Lung (tissue), 12 donors: ENCODE measurements around the gene RAP1GAP2. TPM values are rescaled to one million over a fixed set of nuclear protein-coding genes. Genes with fewer than 3 reads are reported as not detected.
A peak's percentile ranks its signal among the peaks of the same experiment; 100 is the strongest.

Experiments used
- ATAC-seq: fragments of 200-7000 bp; cut with Tn5 transposase; one replicate; pipeline ENCODE4 v1.9.1; 2020; ENCODE audit warnings: moderate number of reproducible peaks; ENCODE audit not compliant: insufficient read depth, low FRiP score
- DNase-seq, 3 donors: peaks; one replicate each; pipeline ENCODE4 v3.0.0-alpha.2; 2013 to 2017
- H3K27ac ChIP-seq, 2 donors: one replicate each; pipeline ENCODE4 v1.5.1; 2013; ENCODE audit warnings: mild to moderate bottlenecking in 2 of 2, moderate library complexity in 2 of 2, control low read depth in 1 of 2, inconsistent platforms in 1 of 2, low read depth in 1 of 2, low read length in 1 of 2
- H3K27me3 ChIP-seq, 3 donors: one replicate each; pipeline ENCODE4 v1.5.1; 2013; ENCODE audit warnings: low read length in 2 of 3; ENCODE audit not compliant: control insufficient read depth in 3 of 3, insufficient read depth in 3 of 3
- H3K36me3 ChIP-seq, 4 donors: one replicate each; pipeline ENCODE4 v1.5.1; 2013; ENCODE audit warnings: low read length in 4 of 4, mild to moderate bottlenecking in 1 of 4, moderate library complexity in 1 of 4; ENCODE audit not compliant: control insufficient read depth in 4 of 4, insufficient read depth in 4 of 4
- H3K4me1 ChIP-seq, 5 donors: one replicate each; pipeline ENCODE4 v1.5.1; 2013; ENCODE audit warnings: low read length in 5 of 5, mild to moderate bottlenecking in 2 of 5, moderate library complexity in 1 of 5; ENCODE audit not compliant: control insufficient read depth in 5 of 5, insufficient read depth in 5 of 5
- H3K4me3 ChIP-seq: one replicate; pipeline ENCODE4 v1.5.1; 2013; ENCODE audit warnings: mild to moderate bottlenecking, control low read depth, moderate library complexity
- H3K9ac ChIP-seq, 2 donors: one replicate each; pipeline ENCODE4 v1.5.1; 2013; ENCODE audit warnings: low read length in 2 of 2, control low read depth in 1 of 2; ENCODE audit not compliant: insufficient read depth in 1 of 2
- H3K9me3 ChIP-seq, 4 donors: one replicate each; pipeline ENCODE4 v1.5.1; 2013; ENCODE audit warnings: low read length in 3 of 4, mild to moderate bottlenecking in 1 of 4, moderate library complexity in 1 of 4; ENCODE audit not compliant: control insufficient read depth in 4 of 4, insufficient read depth in 3 of 4
- WGBS, 2 donors: extraction: QIAGEN DNeasy Blood & Tissue Kit; methylation state at CpG; one replicate each; pipeline ENCODE4 v1.1.7; 2013; 5-methylcytosine and 5-hydroxymethylcytosine counted together
- polyA plus RNA-seq, 2 donors: library from polyadenylated mRNA; stranded (reverse); fragments of 200-250 nt; gene quantifications; one replicate each; pipeline ENCODE4 v1.2.1, GENCODE V29; 2013
- total RNA-seq, 2 donors: library from RNA; depleted of rRNA in 1 of 2; stranded (reverse); fragments of >200 nt in 1 of 2; gene quantifications; one replicate each; pipeline ENCODE4 v1.2.1, GENCODE V29; 2014 to 2021
- TF ChIP-seq, protein P1 (sequence below): IDR thresholded peaks from 2 replicates; pipeline ENCODE4 v1.5.1; 2012; ENCODE audit warnings: mild to moderate bottlenecking; ENCODE audit errors: control extremely low read depth, extremely low read depth
- donor health status: control.
- donor health status: control.
- donor health status: Bipolar disorder and iron deficiency.
- donor health status: healthy.
- donor health status: DM: yes; HTN: yes; CAD: no.

RAP1GAP2 gene
- total and polyA plus RNA-seq, 4 donors: 5.3 to 16.7 (median 6.0) TPM

DNA sequence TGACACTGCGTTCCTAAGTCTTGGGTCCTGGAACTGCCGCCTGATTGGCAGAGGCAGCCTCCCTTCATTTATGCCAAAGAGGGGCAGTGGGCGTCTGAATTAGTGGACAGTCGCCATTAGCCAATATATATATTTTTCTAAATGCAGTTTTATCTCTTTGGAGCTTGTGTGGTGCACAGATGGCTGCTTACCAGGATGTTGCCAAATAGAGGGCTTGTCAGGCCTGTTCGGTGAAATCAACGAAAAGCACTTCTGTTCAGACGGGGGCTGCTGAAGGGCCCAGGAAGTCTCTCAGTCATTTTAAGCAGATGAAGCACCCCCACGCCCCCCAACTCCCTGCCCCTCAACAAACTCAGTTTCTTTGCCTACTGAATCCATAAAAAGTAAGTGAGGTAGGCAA is 66.0 kb downstream of the RAP1GAP2 start:
- DNase-seq: no peak
- H3K27me3 ChIP-seq: peaks cover 0 to 1% (median 0%) of the 10 kb centered on the region in 3 donors

DNA sequence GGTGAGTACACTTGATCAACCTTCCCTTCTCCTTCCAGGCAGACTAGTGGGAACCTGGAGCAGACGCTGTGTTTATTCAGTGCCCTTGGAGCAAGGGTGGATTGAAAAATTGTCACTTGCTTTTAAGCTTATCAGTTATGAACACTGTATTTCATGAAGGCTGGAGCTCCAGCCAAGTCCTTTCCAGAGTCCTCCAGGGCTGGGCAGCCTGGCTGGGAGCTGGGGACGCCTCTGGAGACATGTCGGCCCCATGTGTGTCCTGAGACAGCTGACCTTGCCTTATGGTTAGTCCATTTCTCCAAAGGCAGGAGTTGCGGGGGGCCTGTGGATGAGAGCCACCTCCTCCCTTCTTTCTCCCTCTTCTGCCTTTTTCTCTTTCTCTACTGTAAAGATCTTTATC is 67.0 kb downstream of the RAP1GAP2 start:
- no peak for DNase-seq
- Histone ChIP-seq H3K27me3 (no peaks in the 10 kb centered on the region), H3K9ac (no peak overlapping the region), H3K9me3 (peaks cover 0 to 2% (median 0%) of the 10 kb centered on the region in 4 donors), H3K27ac (peak overlapping the region in 1 of 2 donors; percentile 23), H3K36me3 (no peaks in the 10 kb centered on the region), H3K4me3 (no peak overlapping the region), H3K4me1 (peaks cover 0 to 5% (median 0%) of the 10 kb centered on the region in 5 donors)
- ATAC-seq: no peak
- 78 to 93% methylated on average over 4 of the region's 4 CpGs for WGBS, 2 donors
- TF ChIP-seq, protein P1, sequence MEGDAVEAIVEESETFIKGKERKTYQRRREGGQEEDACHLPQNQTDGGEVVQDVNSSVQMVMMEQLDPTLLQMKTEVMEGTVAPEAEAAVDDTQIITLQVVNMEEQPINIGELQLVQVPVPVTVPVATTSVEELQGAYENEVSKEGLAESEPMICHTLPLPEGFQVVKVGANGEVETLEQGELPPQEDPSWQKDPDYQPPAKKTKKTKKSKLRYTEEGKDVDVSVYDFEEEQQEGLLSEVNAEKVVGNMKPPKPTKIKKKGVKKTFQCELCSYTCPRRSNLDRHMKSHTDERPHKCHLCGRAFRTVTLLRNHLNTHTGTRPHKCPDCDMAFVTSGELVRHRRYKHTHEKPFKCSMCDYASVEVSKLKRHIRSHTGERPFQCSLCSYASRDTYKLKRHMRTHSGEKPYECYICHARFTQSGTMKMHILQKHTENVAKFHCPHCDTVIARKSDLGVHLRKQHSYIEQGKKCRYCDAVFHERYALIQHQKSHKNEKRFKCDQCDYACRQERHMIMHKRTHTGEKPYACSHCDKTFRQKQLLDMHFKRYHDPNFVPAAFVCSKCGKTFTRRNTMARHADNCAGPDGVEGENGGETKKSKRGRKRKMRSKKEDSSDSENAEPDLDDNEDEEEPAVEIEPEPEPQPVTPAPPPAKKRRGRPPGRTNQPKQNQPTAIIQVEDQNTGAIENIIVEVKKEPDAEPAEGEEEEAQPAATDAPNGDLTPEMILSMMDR: no peak

More for the DNA sequence above, 66.0 kb downstream of the RAP1GAP2 start:
- WGBS, 2 donors: 54 to 61% methylated on average over 8 of the region's 8 CpGs
- H3K9ac ChIP-seq: no peak overlapping the region
- H3K36me3 ChIP-seq: no peaks in the 10 kb centered on the region
- no peak overlapping the region for H3K4me3 ChIP-seq
- H3K9me3 ChIP-seq: peaks cover 0 to 2% (median 0%) of the 10 kb centered on the region in 4 donors
- no peak for ATAC-seq
- peaks cover 0 to 5% (median 0%) of the 10 kb centered on the region in 5 donors for H3K4me1 ChIP-seq
- no peak overlapping the region for H3K27ac ChIP-seq
- TF ChIP-seq, protein P1: no peak

DNA sequence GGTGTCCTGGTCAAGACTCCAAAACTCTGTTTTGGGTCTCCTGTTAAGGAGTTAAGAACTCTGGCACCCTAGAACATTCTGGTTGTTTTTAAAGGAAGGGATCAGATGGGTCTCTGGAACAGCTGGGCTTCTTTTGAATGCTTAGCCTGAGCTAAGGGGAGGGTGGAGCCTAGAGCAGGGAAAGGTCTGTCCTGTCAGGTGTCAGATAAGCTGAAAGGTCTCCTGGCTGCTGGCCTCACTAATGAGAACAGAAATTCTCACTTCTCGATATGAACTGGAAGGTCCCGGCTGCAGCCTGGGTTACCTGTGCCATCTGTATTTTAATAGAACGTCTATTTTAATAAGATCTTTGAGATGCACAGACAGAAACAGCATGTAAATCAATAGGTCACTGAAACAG is 69.0 kb downstream of the RAP1GAP2 start:
- Histone ChIP-seq H3K9me3 (peaks cover 0 to 3% (median 0%) of the 10 kb centered on the region in 4 donors), H3K27ac (no peak overlapping the region), H3K36me3 (no peaks in the 10 kb centered on the region), H3K4me3 (no peak overlapping the region), H3K27me3 (peaks cover 0 to 2% (median 0%) of the 10 kb centered on the region in 3 donors), H3K4me1 (peaks cover 0 to 5% (median 0%) of the 10 kb centered on the region in 5 donors), H3K9ac (no peak overlapping the region)
- ATAC-seq (no peak), DNase-seq (no peak)
- WGBS, 2 donors: 78 to 87% methylated on average over 3 of the region's 3 CpGs
- TF ChIP-seq, protein P1: no peak
